GM21360 (cell line): ENCODE measurements around the gene KCNJ12.
"Not testable (repeated sequence)": the region's sequence is repeated elsewhere in the genome, so short reads cannot be mapped to it uniquely, and the experiment has no call there.

Source experiments
- ATAC-seq: cut with Tn5 transposase; IDR thresholded peaks from one replicate; pipeline ENCODE4 v1.9.1; 2021; ENCODE audit warnings: mild to moderate bottlenecking, moderate library complexity; ENCODE audit not compliant: unreplicated experiment

KCNJ12 gene

GRCh38 chr17:21436883-21437836 lies 61.0 kb downstream of the KCNJ12 start:
- not testable (repeated sequence) for ATAC-seq

GRCh38 chr17:21438316-21439014 lies 62.3 kb downstream of the KCNJ12 start:
- not testable (repeated sequence) for ATAC-seq

GRCh38 chr17:21439015-21439336 lies 62.8 kb downstream of the KCNJ12 start:
- ATAC-seq: not testable (repeated sequence)

GRCh38 chr17:21445091-21445650 lies 69.0 kb downstream of the KCNJ12 start:
- ATAC-seq: no peak

GRCh38 chr17:21447552-21447951 lies 71.4 kb downstream of the KCNJ12 start:
- not testable (repeated sequence) for ATAC-seq

- ATAC-seq: not testable (repeated sequence)
Measured at GRCh38 chr17:21449891-21450290, 73.7 kb downstream of the KCNJ12 start.

GRCh38 chr17:21451975-21452374 lies 75.8 kb downstream of the KCNJ12 start:
- no peak for ATAC-seq

GRCh38 chr17:21452377-21453143 lies 76.4 kb downstream of the KCNJ12 start:
- ATAC-seq: no peak

GRCh38 chr17:21453144-21453898 lies 77.2 kb downstream of the KCNJ12 start:
- no peak for ATAC-seq

GRCh38 chr17:21454006-21454405 lies 77.8 kb downstream of the KCNJ12 start:
- ATAC-seq: not testable (repeated sequence)

- no peak for ATAC-seq
Measured at GRCh38 chr17:21454441-21454840, 78.3 kb downstream of the KCNJ12 start.

GRCh38 chr17:21455761-21456160 lies 79.6 kb downstream of the KCNJ12 start:
- no peak for ATAC-seq

- ATAC-seq: not testable (repeated sequence)
Measured at GRCh38 chr17:21456449-21456848, 80.3 kb downstream of the KCNJ12 start.

GRCh38 chr17:21457051-21458026 lies 81.2 kb downstream of the KCNJ12 start:
- peak; percentile 90 for ATAC-seq

GRCh38 chr17:21458054-21458453 lies 81.9 kb downstream of the KCNJ12 start:
- no peak for ATAC-seq

- ATAC-seq: no peak
Measured at GRCh38 chr17:21459536-21459935, 83.4 kb downstream of the KCNJ12 start.

GRCh38 chr17:21460358-21460757 lies 84.2 kb downstream of the KCNJ12 start:
- no peak for ATAC-seq

GRCh38 chr17:21462237-21462636 lies 86.1 kb downstream of the KCNJ12 start:
- ATAC-seq: no peak

- no peak for ATAC-seq
Measured at GRCh38 chr17:21463204-21463661, 87.1 kb downstream of the KCNJ12 start.
